H9 (cell line): Measurements from ENCODE around the gene CRABP2. TPM values are rescaled to one million over a fixed set of nuclear protein-coding genes. Genes with fewer than 3 reads are reported as not detected.

Source experiments
- DNase-seq: peaks from one replicate; pipeline ENCODE4 v3.0.0-alpha.2; 2017
- H2AFZ ChIP-seq: one replicate; pipeline ENCODE4 v1.6.1; 2013; ENCODE audit warnings: mild to moderate bottlenecking, low read length, control low read depth, moderate library complexity
- H2AK5ac ChIP-seq: 2 replicates; pipeline ENCODE4 v1.6.1; 2013; ENCODE audit warnings: low read length, control low read depth, mixed read lengths; ENCODE audit not compliant: insufficient read length
- H2BK120ac ChIP-seq: one replicate; pipeline ENCODE4 v1.6.1; 2013; ENCODE audit warnings: low read depth, mild to moderate bottlenecking, low read length, control low read depth, inconsistent platforms; ENCODE audit not compliant: poor library complexity, severe bottlenecking
- H2BK12ac ChIP-seq: 2 replicates; pipeline ENCODE4 v1.6.1; 2013; ENCODE audit warnings: low read length, control low read depth, mixed read lengths, low read depth; ENCODE audit not compliant: insufficient read length
- H2BK15ac ChIP-seq: 2 replicates; pipeline ENCODE4 v1.6.1; 2013; ENCODE audit warnings: low read depth, low read length, control low read depth
- H2BK20ac ChIP-seq: one replicate; pipeline ENCODE4 v1.6.1; 2013; ENCODE audit warnings: low read depth, mild to moderate bottlenecking, low read length, control low read depth, inconsistent platforms; ENCODE audit not compliant: poor library complexity, severe bottlenecking
- H2BK5ac ChIP-seq: 2 replicates; pipeline ENCODE4 v1.6.1; 2013; ENCODE audit warnings: low read length, control low read depth, mixed read lengths; ENCODE audit not compliant: insufficient read length
- H3K14ac ChIP-seq: 2 replicates; pipeline ENCODE4 v1.6.1; 2013; ENCODE audit warnings: low read length, control low read depth; ENCODE audit not compliant: insufficient read depth
- H3K18ac ChIP-seq: 2 replicates; pipeline ENCODE4 v1.6.1; 2013; ENCODE audit warnings: low read depth, mild to moderate bottlenecking, mixed read lengths, low read length, control low read depth; ENCODE audit not compliant: insufficient read length
- H3K23ac ChIP-seq: 2 replicates; pipeline ENCODE4 v1.6.1; 2013; ENCODE audit warnings: low read length, control low read depth, mixed read lengths, low read depth; ENCODE audit not compliant: insufficient read length
- H3K23me2 ChIP-seq: 2 replicates; pipeline ENCODE4 v1.6.1; 2013; ENCODE audit warnings: low read depth, mild to moderate bottlenecking, mixed read lengths, low read length, control low read depth; ENCODE audit not compliant: insufficient read length, poor library complexity, severe bottlenecking
- H3K27ac ChIP-seq: 2 replicates; pipeline ENCODE4 v1.5.1; 2013; ENCODE audit warnings: low read length, control low read depth, mixed read lengths, low read depth; ENCODE audit not compliant: insufficient read length
- H3K27me3 ChIP-seq: 2 replicates; pipeline ENCODE4 v1.6.1; 2013; ENCODE audit warnings: low read length, control low read depth, inconsistent platforms; ENCODE audit not compliant: insufficient read depth
- H3K4ac ChIP-seq: 2 replicates; pipeline ENCODE4 v1.6.1; 2013; ENCODE audit warnings: low read depth, mild to moderate bottlenecking, control low read depth, inconsistent platforms, low read length, moderate library complexity
- H3K4me1 ChIP-seq: 2 replicates; pipeline ENCODE4 v1.6.1; 2013; ENCODE audit warnings: low read length, control low read depth, inconsistent platforms; ENCODE audit not compliant: insufficient read depth
- H3K4me2 ChIP-seq: 2 replicates; pipeline ENCODE4 v1.6.1; 2013; ENCODE audit warnings: low read length, control low read depth, mixed read lengths; ENCODE audit not compliant: insufficient read length, insufficient read depth
- H3K56ac ChIP-seq: 2 replicates; pipeline ENCODE4 v1.6.1; 2013; ENCODE audit warnings: low read depth, mild to moderate bottlenecking, mixed read lengths, low read length, control low read depth; ENCODE audit not compliant: insufficient read length
- H3K79me1 ChIP-seq: 2 replicates; pipeline ENCODE4 v1.6.1; 2013; ENCODE audit warnings: low read depth, mild to moderate bottlenecking, moderate library complexity, low read length, control low read depth, inconsistent platforms; ENCODE audit not compliant: insufficient read depth, poor library complexity, severe bottlenecking
- H3K79me2 ChIP-seq: 2 replicates; pipeline ENCODE4 v1.6.1; 2013; ENCODE audit warnings: low read length, control low read depth, inconsistent platforms; ENCODE audit not compliant: insufficient read depth
- H3K9ac ChIP-seq: 2 replicates; pipeline ENCODE4 v1.6.1; 2013; ENCODE audit warnings: low read length, control low read depth, mixed read lengths; ENCODE audit not compliant: insufficient read length; ENCODE audit errors: extremely low read depth
- H3K9me3 ChIP-seq: one replicate; pipeline ENCODE4 v1.6.1; 2013; ENCODE audit warnings: low read depth, low read length, inconsistent platforms; ENCODE audit not compliant: control insufficient read depth
- H3T11ph ChIP-seq: one replicate; pipeline ENCODE4 v1.6.1; 2013; ENCODE audit warnings: mild to moderate bottlenecking, low read length, control low read depth, inconsistent platforms
- H4K20me1 ChIP-seq: one replicate; pipeline ENCODE4 v1.6.1; 2013; ENCODE audit not compliant: control insufficient read depth, insufficient read length, insufficient read depth
- H4K5ac ChIP-seq: 2 replicates; pipeline ENCODE4 v1.6.1; 2013; ENCODE audit warnings: low read depth, mild to moderate bottlenecking, mixed read lengths, low read length, control low read depth; ENCODE audit not compliant: insufficient read length
- H4K8ac ChIP-seq: replicated peaks from 2 replicates; pipeline ENCODE4 v1.6.1; 2013; ENCODE audit warnings: low read length, control low read depth, mixed read lengths, low read depth; ENCODE audit not compliant: insufficient read length
- H4K91ac ChIP-seq: 2 replicates; pipeline ENCODE4 v1.6.1; 2013; ENCODE audit warnings: low read depth, mild to moderate bottlenecking, moderate library complexity, mixed read lengths, low read length, control low read depth; ENCODE audit not compliant: insufficient read length
- H3K27ac Mint-ChIP-seq, 3 experiments: 2 replicates in 2 of 3; 3 replicates in 1 of 3; pipeline ENCODE4 v1.8.0; 2020 to 2021; ENCODE audit warnings: mixed read lengths in 3 of 3, mild to moderate bottlenecking in 1 of 3, moderate library complexity in 1 of 3
- H3K27me3 Mint-ChIP-seq: 2 replicates; pipeline ENCODE4 v1.8.0; 2021; ENCODE audit warnings: low read depth, mild to moderate bottlenecking, moderate library complexity, mixed read lengths
- H3K36me3 Mint-ChIP-seq, 3 experiments: 2 replicates in 2 of 3; 3 replicates in 1 of 3; pipeline ENCODE4 v1.8.0; 2020 to 2021; ENCODE audit warnings: low read depth in 3 of 3, mixed read lengths in 3 of 3; ENCODE audit not compliant: insufficient read depth in 1 of 3
- H3K4me1 Mint-ChIP-seq, 2 experiments: 2 replicates each; pipeline ENCODE4 v1.8.0; 2020; ENCODE audit warnings: mixed read lengths in 2 of 2
- H3K4me3 Mint-ChIP-seq, 2 experiments: 2 replicates in 1 of 2; 3 replicates in 1 of 2; pipeline ENCODE4 v1.8.0; 2020 to 2021; ENCODE audit warnings: mild to moderate bottlenecking in 2 of 2, mixed read lengths in 2 of 2, moderate library complexity in 1 of 2
- H3K9me3 Mint-ChIP-seq, 2 experiments: 2 replicates in 1 of 2; 3 replicates in 1 of 2; pipeline ENCODE4 v1.8.0; 2020; ENCODE audit warnings: mild to moderate bottlenecking in 2 of 2, mixed read lengths in 2 of 2, moderate library complexity in 1 of 2
- WGBS: extraction: QIAGEN DNeasy Blood & Tissue Kit; methylation state at CpG from one replicate; pipeline ENCODE4 v1.1.7; 2013; ENCODE audit warnings: missing lambda C conversion rate, low lambda C conversion rate, mixed read lengths; ENCODE audit not compliant: insufficient read length; ENCODE audit errors: extremely low coverage; 5-methylcytosine and 5-hydroxymethylcytosine counted together
- total RNA-seq: library from RNA; stranded (reverse); gene quantifications from 2 replicates; pipeline ENCODE4 v1.2.1, GENCODE V29; 2021
- TF ChIP-seq, protein P1 (sequence below): fragments of 200-600 bp; sonication (generic); conservative IDR thresholded peaks from 3 replicates; pipeline ENCODE4 v1.8.0; 2021; ENCODE audit warnings: antibody characterized with exemption, mild to moderate bottlenecking

Gene CRABP2
- total RNA-seq, 1 experiment from 2014 or later, result 184 TPM

DNA sequence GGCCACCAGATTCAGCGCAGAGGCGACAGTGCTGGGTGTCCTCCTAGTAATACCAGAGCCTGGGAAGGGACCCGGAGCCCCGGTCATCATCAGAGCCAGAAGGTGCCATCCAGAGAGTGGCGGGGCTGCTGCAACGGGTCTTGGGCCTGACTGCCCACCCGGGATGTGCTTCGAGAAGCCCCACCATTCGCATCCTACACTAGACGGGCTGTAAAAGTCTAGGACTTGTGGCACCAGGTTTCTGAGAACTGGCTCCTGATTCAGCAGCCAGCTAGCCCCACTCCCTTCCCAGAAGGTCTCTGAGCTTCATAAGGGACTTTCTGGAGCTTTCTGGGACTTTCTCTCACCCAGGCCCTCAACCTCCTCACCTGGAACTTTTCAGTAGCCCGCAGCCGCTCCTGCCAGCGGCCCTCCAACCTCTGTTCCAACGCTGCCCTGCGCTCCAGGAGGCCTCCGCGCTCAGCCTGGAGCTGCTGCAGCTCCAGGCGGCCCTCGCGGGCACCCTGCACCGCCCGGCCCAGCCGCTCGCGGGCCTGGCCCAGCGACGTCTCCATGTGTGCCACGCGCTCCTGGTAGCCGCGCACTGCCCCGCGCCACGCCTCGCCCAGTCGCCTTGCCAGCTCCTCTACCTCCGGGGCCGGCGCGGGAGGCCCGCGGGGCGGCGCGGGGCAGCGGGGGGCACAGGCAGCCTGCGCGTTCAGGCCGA is 29.1 kb downstream of the CRABP2 start:
- no peak overlapping the region for H3K23ac ChIP-seq
- no peak overlapping the region for H4K5ac ChIP-seq
- no CpG with 5 or more reads among the region's 49 CpGs for WGBS
- H3K9me3 ChIP-seq, result no peaks in the 10 kb centered on the region
- H3K56ac ChIP-seq, result no peak overlapping the region
- H3K18ac ChIP-seq, result peak overlapping the region; percentile 71
- Mint-ChIP-seq H3K4me3 (peak overlapping the region; percentile 81 to 86), H3K36me3 (peaks cover 32 to 44% (median 34%) of the 10 kb centered on the region in 3 experiments), H3K27ac (peak overlapping the region in 1 of 3 experiments; percentile 90; a peak in 1 of 7 replicates), H3K27me3 (peaks cover 29% of the 10 kb centered on the region), H3K4me1 (peaks cover 51 to 59% of the 10 kb centered on the region in 2 experiments), H3K9me3 (peaks cover 0 to 3% of the 10 kb centered on the region in 2 experiments; a peak in 2 of 5 replicates)
- no peak overlapping the region for H2BK5ac ChIP-seq
- no peak overlapping the region for H3K27ac ChIP-seq
- TF ChIP-seq, protein P1, sequence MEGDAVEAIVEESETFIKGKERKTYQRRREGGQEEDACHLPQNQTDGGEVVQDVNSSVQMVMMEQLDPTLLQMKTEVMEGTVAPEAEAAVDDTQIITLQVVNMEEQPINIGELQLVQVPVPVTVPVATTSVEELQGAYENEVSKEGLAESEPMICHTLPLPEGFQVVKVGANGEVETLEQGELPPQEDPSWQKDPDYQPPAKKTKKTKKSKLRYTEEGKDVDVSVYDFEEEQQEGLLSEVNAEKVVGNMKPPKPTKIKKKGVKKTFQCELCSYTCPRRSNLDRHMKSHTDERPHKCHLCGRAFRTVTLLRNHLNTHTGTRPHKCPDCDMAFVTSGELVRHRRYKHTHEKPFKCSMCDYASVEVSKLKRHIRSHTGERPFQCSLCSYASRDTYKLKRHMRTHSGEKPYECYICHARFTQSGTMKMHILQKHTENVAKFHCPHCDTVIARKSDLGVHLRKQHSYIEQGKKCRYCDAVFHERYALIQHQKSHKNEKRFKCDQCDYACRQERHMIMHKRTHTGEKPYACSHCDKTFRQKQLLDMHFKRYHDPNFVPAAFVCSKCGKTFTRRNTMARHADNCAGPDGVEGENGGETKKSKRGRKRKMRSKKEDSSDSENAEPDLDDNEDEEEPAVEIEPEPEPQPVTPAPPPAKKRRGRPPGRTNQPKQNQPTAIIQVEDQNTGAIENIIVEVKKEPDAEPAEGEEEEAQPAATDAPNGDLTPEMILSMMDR, result no peak
- H4K20me1 ChIP-seq, result no peaks in the 10 kb centered on the region
- H3K79me2 ChIP-seq, result peaks cover 4% of the 10 kb centered on the region; the same call in 1 of the 2 replicates
- 0 out of 2 replicates have a peak overlapping the region, but pooled peaks have one; percentile 27 for H3K4ac ChIP-seq
- H2BK20ac ChIP-seq, result no peak overlapping the region
- peaks cover 12% of the 10 kb centered on the region for H3K23me2 ChIP-seq
- H2AK5ac ChIP-seq, result no peak overlapping the region
- H3K27me3 ChIP-seq, result no peaks in the 10 kb centered on the region
- H3T11ph ChIP-seq, result no peak overlapping the region
- peak overlapping the region; percentile 94 for H3K14ac ChIP-seq
- H3K79me1 ChIP-seq, result peaks cover 8% of the 10 kb centered on the region
- no peak overlapping the region for H2BK12ac ChIP-seq
- no peak overlapping the region for H2BK15ac ChIP-seq
- H3K9ac ChIP-seq, result peak overlapping the region; percentile 48
- H2BK120ac ChIP-seq, result peak overlapping the region; percentile 51
- no peak for DNase-seq
- no peak overlapping the region for H4K8ac ChIP-seq
- H4K91ac ChIP-seq, result no peak overlapping the region
- peak overlapping the region; percentile 58 for H3K4me2 ChIP-seq
- H2AFZ ChIP-seq, result no peak overlapping the region
- H3K4me1 ChIP-seq, result peaks cover 19% of the 10 kb centered on the region; the same call in 1 of the 2 replicates
